GM10248 (cell line): ENCODE data around the gene KLHL14.

Experiments used
- CTCF ChIA-PET: fragments of 300-600 bp; sonication (Branson Sonifier 250); formaldehyde crosslinking; extraction: SDS; loops from one replicate; lab custom pipeline; 2021; ENCODE audit warnings: antibody characterized with exemption; lab: Yijun Ruan, JAX
- POLR2A ChIA-PET: fragments of 350-650 bp; sonication (Branson Sonifier 250); formaldehyde crosslinking; extraction: SDS; loops from one replicate; lab custom pipeline; 2020; ENCODE audit warnings: antibody characterized with exemption; lab: Yijun Ruan, JAX
- DNase-seq: peaks from one replicate; pipeline ENCODE4 v3.0.0; 2012; ENCODE audit errors: extremely low spot score
- CTCF ChIP-seq: IDR thresholded peaks from 2 replicates; pipeline ENCODE4 v1.5.1; 2012; ENCODE audit warnings: mild to moderate bottlenecking, low read depth; ENCODE audit errors: extremely low read depth, missing control alignments, control extremely low read depth

The KLHL14 gene

GRCh38 chr18:32684096-32684495 lies 88.7 kb downstream of the KLHL14 start:
- no peak for TF ChIP-seq CTCF
- no peak for DNase-seq
- POLR2A ChIA-PET, result no interaction called here
- CTCF ChIA-PET, result interaction anchor here (0.8 to 1.3 kb wide), 3 partner anchors 12 to 27 kb away, joined by 3 read pairs; no protein-coding TSS in a partner anchor

DNA sequence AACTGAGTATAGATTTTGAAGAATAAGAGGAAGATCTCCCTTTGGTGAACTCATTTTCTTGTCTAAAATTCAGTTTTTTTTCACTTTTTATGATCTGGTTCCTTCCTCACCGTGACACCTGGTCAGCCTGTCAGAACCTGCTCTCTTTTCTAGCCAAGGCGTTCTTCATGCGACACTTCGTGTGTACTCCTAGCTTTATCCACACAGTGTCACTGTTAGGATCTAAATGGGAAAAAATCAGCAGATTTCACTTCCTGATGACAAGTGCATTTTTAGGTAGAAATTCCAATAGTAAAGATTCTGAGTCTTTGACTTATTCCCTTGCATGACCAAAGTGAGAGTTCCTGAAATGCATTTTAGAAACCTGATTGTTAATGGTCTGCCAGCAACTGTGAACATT lies 89.8 kb downstream of the KLHL14 start:
- POLR2A ChIA-PET, result no interaction called here
- TF ChIP-seq CTCF, result no peak
- CTCF ChIA-PET, result no interaction called here

GRCh38 chr18:32677578-32677977 lies 95.2 kb downstream of the KLHL14 start:
- TF ChIP-seq CTCF, result no peak

More for the DNA sequence above, 89.8 kb downstream of the KLHL14 start:
- no peak for DNase-seq

DNA sequence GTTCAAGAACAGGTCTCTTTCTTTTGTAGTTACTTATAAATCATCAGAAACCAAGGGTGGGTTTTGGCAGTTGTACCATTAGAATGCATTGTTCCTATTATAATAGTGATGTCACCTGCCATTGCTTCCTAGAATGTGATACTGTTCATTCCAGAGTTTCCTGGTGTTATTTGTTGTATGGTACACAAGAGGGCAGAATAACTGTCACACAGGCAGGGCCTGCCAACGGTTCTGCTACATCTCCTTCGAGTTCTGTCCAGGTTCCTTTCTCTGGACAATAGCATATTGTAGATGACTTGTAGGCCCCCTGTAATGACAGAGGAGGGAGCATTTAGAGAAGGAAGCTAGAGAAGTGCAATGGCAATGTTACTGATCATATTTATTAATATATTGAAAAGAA lies 98.3 kb downstream of the KLHL14 start:
- no peak for TF ChIP-seq CTCF
- ChIA-PET POLR2A (no interaction called here), CTCF (interaction anchor here (1.4 kb wide), 1 partner anchor 40 kb away, joined by 4 read pairs; no protein-coding TSS in a partner anchor)
- no peak for DNase-seq

More at GRCh38 chr18:32677578-32677977, 95.2 kb downstream of the KLHL14 start:
- ChIA-PET POLR2A (no interaction called here), CTCF (interaction anchor here (1.9 kb wide), 1 partner anchor 12 kb away, joined by 5 read pairs; no protein-coding TSS in a partner anchor)
- DNase-seq, result no peak

- ChIA-PET POLR2A (no interaction called here), CTCF (no interaction called here)
- no peak for DNase-seq
- TF ChIP-seq CTCF, result no peak
Measured at GRCh38 chr18:32672398-32672797, 100.4 kb downstream of the KLHL14 start.

GRCh38 chr18:32670727-32671126 lies 102.1 kb downstream of the KLHL14 start:
- CTCF ChIA-PET, result interaction anchor here (1.5 to 1.6 kb wide), 2 partner anchors 9 to 26 kb away, joined by 3 read pairs; no protein-coding TSS in a partner anchor
- POLR2A ChIA-PET, result no interaction called here
- TF ChIP-seq CTCF, result no peak
- DNase-seq, result no peak
